GM12878 (cell line): ENCODE results near the gene ARHGEF17. TPM values are rescaled to one million over a fixed set of nuclear protein-coding genes. Genes with fewer than 3 reads are reported as not detected.

Source experiments
- ATAC-seq: fragments of 200-7000 bp; cut with Tn5 transposase; 3 replicates; pipeline ENCODE4 v1.9.1; 2020; ENCODE audit warnings: mild to moderate bottlenecking, moderate library complexity
- BruUV-seq: library from RNA; stranded (reverse); fragments of 400-500 nt; replicated peaks from 2 replicates; lab custom pipeline; 2021; lab: Mats Ljungman, UMichigan
- CTCF ChIA-PET: fragments of 300-600 bp; sonication (Branson Sonifier 250); formaldehyde crosslinking; extraction: SDS; loops from one replicate; lab custom pipeline; 2021; ENCODE audit warnings: inconsistent platforms; lab: Yijun Ruan, JAX
- POLR2A ChIA-PET: fragments of 350-600 bp; formaldehyde crosslinking; extraction: SDS; loops from one replicate; lab custom pipeline; 2021; ENCODE audit warnings: inconsistent platforms; lab: Charles Lee
- RAD21 ChIA-PET: fragments of 300-600 bp; sonication (Branson Sonifier 250); formaldehyde crosslinking; loops from one replicate; lab custom pipeline; 2023; ENCODE audit warnings: antibody characterized with exemption; ENCODE audit not compliant: unreplicated experiment; lab: Charles Lee
- SMC1A ChIA-PET: fragments of 300-600 bp; sonication (Branson Sonifier 250); formaldehyde crosslinking; loops from one replicate; lab custom pipeline; 2023; ENCODE audit not compliant: unreplicated experiment, uncharacterized antibody; lab: Charles Lee
- DNase-seq: peaks from one replicate; pipeline ENCODE4 v3.0.0-alpha.2; 2011; ENCODE audit warnings: low read depth, low spot score
- FAIRE-seq: peaks from 3 replicates; lab custom pipeline; 2011; peaks lifted over from hg19 to GRCh38; lab: Jason Lieb, UNC
- H2AFZ ChIP-seq: 2 replicates; pipeline ENCODE4 v1.6.0; 2011; ENCODE audit warnings: low read depth, low read length, control low read depth; ENCODE audit not compliant: control insufficient read depth
- H3K27ac ChIP-seq: 2 replicates; pipeline ENCODE4 v1.5.1; 2011; ENCODE audit warnings: control low read depth; ENCODE audit not compliant: control insufficient read depth, insufficient read depth
- H3K27me3 ChIP-seq, 2 experiments: replicated peaks in 1 of 2; 2 replicates each; pipeline versions ENCODE4 v1.6.0 to v1.6.1; 2011; ENCODE audit warnings: low read length in 1 of 2; ENCODE audit not compliant: control insufficient read depth in 2 of 2, insufficient read depth in 2 of 2
- H3K36me3 ChIP-seq, 2 experiments: 2 replicates each; pipeline ENCODE4 v1.5.1; 2011; ENCODE audit warnings: low read length in 1 of 2; ENCODE audit not compliant: control insufficient read depth in 2 of 2, insufficient read depth in 2 of 2
- H3K4me1 ChIP-seq: 2 replicates; pipeline ENCODE4 v1.6.1; 2011; ENCODE audit warnings: mild to moderate bottlenecking, low read length, moderate library complexity, mixed read lengths; ENCODE audit not compliant: control insufficient read depth, insufficient read depth
- H3K4me2 ChIP-seq: 2 replicates; pipeline ENCODE4 v1.6.0; 2011; ENCODE audit warnings: control low read depth; ENCODE audit not compliant: control insufficient read depth, insufficient read depth
- H3K4me3 ChIP-seq: fragments of 200-600 bp; sonication (generic); 2 replicates; pipeline ENCODE4 v1.5.1; 2016
- H3K79me2 ChIP-seq: 2 replicates; pipeline ENCODE4 v1.6.0; 2011; ENCODE audit warnings: low read length; ENCODE audit not compliant: control insufficient read depth, insufficient read depth
- H3K9ac ChIP-seq: 2 replicates; pipeline ENCODE4 v1.8.0; 2011; ENCODE audit warnings: low read length, control low read depth, mixed read lengths; ENCODE audit not compliant: control insufficient read depth, insufficient read depth
- H3K9me3 ChIP-seq: replicated peaks from 3 replicates; pipeline ENCODE4 v1.5.1; 2011; ENCODE audit warnings: mild to moderate bottlenecking, low read length; ENCODE audit not compliant: control insufficient read depth, insufficient read depth
- H4K20me1 ChIP-seq: 2 replicates; pipeline ENCODE4 v1.6.0; 2011; ENCODE audit not compliant: control insufficient read depth, insufficient read depth
- ATF7 ChIP-seq: fragments of 450-650 bp; IDR thresholded peaks from 2 replicates; pipeline ENCODE4 v1.6.1; 2016; ENCODE audit warnings: low read depth, mild to moderate bottlenecking
- CBX3 ChIP-seq: fragments of 200-600 bp; sonication (generic); IDR thresholded peaks from 2 replicates; pipeline ENCODE4 v1.6.1; 2016; ENCODE audit warnings: low read depth, borderline replicate concordance
- NFYA ChIP-seq: IDR thresholded peaks from 2 replicates; pipeline ENCODE4 v1.6.1; 2011; ENCODE audit warnings: low read depth, mild to moderate bottlenecking, low read length, improper control_type of control experiment, borderline replicate concordance
- NR2F1 ChIP-seq: fragments of 450-650 bp; conservative IDR thresholded peaks from 2 replicates; pipeline ENCODE4 v1.6.1; 2017; ENCODE audit warnings: mild to moderate bottlenecking
- NRF1 ChIP-seq: conservative IDR thresholded peaks from 2 replicates; pipeline ENCODE4 v1.6.1; 2011; ENCODE audit warnings: mild to moderate bottlenecking, low read depth, low read length, improper control_type of control experiment
- PAX5 ChIP-seq: IDR thresholded peaks from 2 replicates; pipeline ENCODE4 v1.6.1; 2011; ENCODE audit warnings: low read depth, low read length, borderline replicate concordance
- POU2F2 ChIP-seq: IDR thresholded peaks from 3 replicates; pipeline ENCODE4 v1.6.1; 2011; ENCODE audit warnings: low read depth, mild to moderate bottlenecking, low read length, borderline replicate concordance
- RCOR1 ChIP-seq: conservative IDR thresholded peaks from 2 replicates; pipeline ENCODE4 v1.6.1; 2012; ENCODE audit warnings: low read depth, low read length, improper control_type of control experiment
- SMARCA5 ChIP-seq: fragments of 450-650 bp; IDR thresholded peaks from 2 replicates; pipeline ENCODE4 v1.6.1; 2017; ENCODE audit warnings: mild to moderate bottlenecking
- SUZ12 ChIP-seq: fragments of 200-600 bp; sonication (generic); IDR thresholded peaks from one replicate; pipeline ENCODE4 v1.6.1; 2018; ENCODE audit warnings: antibody characterized with exemption, mild to moderate bottlenecking; ENCODE audit not compliant: unreplicated experiment
- TBL1XR1 ChIP-seq: IDR thresholded peaks from 2 replicates; pipeline ENCODE4 v1.6.1; 2012; ENCODE audit warnings: low read depth, low read length, improper control_type of control experiment
- ZNF217 ChIP-seq: fragments of 450-650 bp; IDR thresholded peaks from 2 replicates; pipeline ENCODE4 v1.6.1; 2017; ENCODE audit warnings: antibody characterized with exemption, mild to moderate bottlenecking
- WGBS: methylation state at CpG from one replicate; pipeline ENCODE4 v1.1.6; 2016; ENCODE audit warnings: low lambda C conversion rate; ENCODE audit not compliant: insufficient replicate concordance, insufficient coverage; ENCODE audit errors: missing lambda C conversion rate; 5-methylcytosine and 5-hydroxymethylcytosine counted together
- in situ Hi-C: fragments of 300-500 bp; cut with MboI; formaldehyde crosslinking; loops from 9 replicates; pipeline ENCODE4 v1.14.3; 2018; ENCODE audit warnings: mixed read lengths
- intact Hi-C: fragments of 100-400 bp; cut with micrococcal nuclease; formaldehyde crosslinking; loops from one replicate; pipeline ENCODE4 v1.14.2; 2022; ENCODE audit not compliant: unreplicated experiment
- polyA plus RNA-seq, 11 experiments: library from polyadenylated mRNA; depleted of rRNA in 4 of 11; unstranded in 6 of 11; stranded (reverse) in 5 of 11; fragments of >200 nt; fragmentation: Nextera tagmentation in 4 of 11; fragmentation: Illumina TruSeq in 1 of 11; extraction: Ambion mirVana in 4 of 11; extraction: Trizol in 1 of 11; gene quantifications; 1 replicate in 1 of 11; 2 replicates in 10 of 11; pipeline versions ENCODE4 v1.2.1 to v1.2.3, GENCODE V29; 2011 to 2016; ENCODE audit warnings: inconsistent platforms in 2 of 11, missing spikeins in 2 of 11, low read depth in 1 of 11
- total RNA-seq, 4 experiments: library from RNA; depleted of rRNA in 3 of 4; stranded (reverse); fragments of >200 nt in 3 of 4; fragmentation: Illumina TruSeq in 1 of 4; extraction: Trizol in 1 of 4; gene quantifications; 2 replicates each; pipeline versions ENCODE4 v1.2.1 to v1.2.3, GENCODE V29; 2013 to 2021
- TF ChIP-seq, protein P1 (sequence below): fragments of 450-650 bp; IDR thresholded peaks from 2 replicates; pipeline ENCODE4 v1.6.1; 2017; ENCODE audit warnings: mild to moderate bottlenecking, moderate library complexity
- TF ChIP-seq, protein P2 (sequence below): fragments of 450-650 bp; formaldehyde crosslinking; IDR thresholded peaks from 2 replicates; pipeline ENCODE4 v1.4.0; 2022; ENCODE audit warnings: mild to moderate bottlenecking, moderate library complexity

The ARHGEF17 gene
- total and polyA plus RNA-seq, 10 of the 15 experiments (the other 5 are each of a cell fraction or from before 2014, with no cell fraction given): 0.15 to 11.0 (median 1.7) TPM

- Histone ChIP-seq H3K27me3 (no peaks in the 10 kb centered on the region), H3K4me3 (no peak overlapping the region), H3K9ac (peak overlapping the region; percentile 32), H3K36me3 (peaks cover 7 to 42% of the 10 kb centered on the region in 2 experiments; a peak in 2 of 4 replicates), H3K9me3 (no peaks in the 10 kb centered on the region), H3K4me1 (peaks cover 54% of the 10 kb centered on the region), H3K27ac (peak overlapping the region; percentile 95), H4K20me1 (no peaks in the 10 kb centered on the region), H3K4me2 (peak overlapping the region; percentile 88), H3K79me2 (peaks cover 72% of the 10 kb centered on the region), H2AFZ (no peak overlapping the region)
- BruUV-seq: no TSS peak
- intact Hi-C loops: no loop called here
- 55% methylated on average over 19 of the region's 23 CpGs for WGBS
- no peak for ATAC-seq
- RAD21 ChIA-PET: interaction anchor here (1.1 kb wide), 1 partner anchor 37 kb away, joined by 3 read pairs; no protein-coding TSS in a partner anchor
- in situ Hi-C loops: no loop called here
- CTCF ChIA-PET: interaction anchor here (0.6 to 25.6 kb wide), 6 partner anchors 11 to 802 kb away, joined by 3 to 400 read pairs (median 4); partner anchors contain the start of gene RELT
- POLR2A ChIA-PET: interaction anchor here (0.6 to 2.2 kb wide), 3 partner anchors 10 to 601 kb away, joined by 3 to 9 read pairs (median 5); no protein-coding TSS in a partner anchor
- no peak for DNase-seq
- SMC1A ChIA-PET: interaction anchor here (0.7 to 1.5 kb wide), 5 partner anchors 9 to 37 kb away, joined by 3 to 4 read pairs (median 3); no protein-coding TSS in a partner anchor
- no peak for FAIRE-seq
- no peak for TF ChIP-seq NFYA
- no peak for TF ChIP-seq NR2F1
- TF ChIP-seq ATF7: no peak
- no peak for TF ChIP-seq NRF1
- TF ChIP-seq POU2F2: no peak
- TF ChIP-seq TBL1XR1: no peak
- no peak for TF ChIP-seq ZNF217
- no peak for TF ChIP-seq RCOR1
- TF ChIP-seq SUZ12: no peak
- TF ChIP-seq CBX3: no peak
- TF ChIP-seq PAX5: no peak
- TF ChIP-seq, protein P1, sequence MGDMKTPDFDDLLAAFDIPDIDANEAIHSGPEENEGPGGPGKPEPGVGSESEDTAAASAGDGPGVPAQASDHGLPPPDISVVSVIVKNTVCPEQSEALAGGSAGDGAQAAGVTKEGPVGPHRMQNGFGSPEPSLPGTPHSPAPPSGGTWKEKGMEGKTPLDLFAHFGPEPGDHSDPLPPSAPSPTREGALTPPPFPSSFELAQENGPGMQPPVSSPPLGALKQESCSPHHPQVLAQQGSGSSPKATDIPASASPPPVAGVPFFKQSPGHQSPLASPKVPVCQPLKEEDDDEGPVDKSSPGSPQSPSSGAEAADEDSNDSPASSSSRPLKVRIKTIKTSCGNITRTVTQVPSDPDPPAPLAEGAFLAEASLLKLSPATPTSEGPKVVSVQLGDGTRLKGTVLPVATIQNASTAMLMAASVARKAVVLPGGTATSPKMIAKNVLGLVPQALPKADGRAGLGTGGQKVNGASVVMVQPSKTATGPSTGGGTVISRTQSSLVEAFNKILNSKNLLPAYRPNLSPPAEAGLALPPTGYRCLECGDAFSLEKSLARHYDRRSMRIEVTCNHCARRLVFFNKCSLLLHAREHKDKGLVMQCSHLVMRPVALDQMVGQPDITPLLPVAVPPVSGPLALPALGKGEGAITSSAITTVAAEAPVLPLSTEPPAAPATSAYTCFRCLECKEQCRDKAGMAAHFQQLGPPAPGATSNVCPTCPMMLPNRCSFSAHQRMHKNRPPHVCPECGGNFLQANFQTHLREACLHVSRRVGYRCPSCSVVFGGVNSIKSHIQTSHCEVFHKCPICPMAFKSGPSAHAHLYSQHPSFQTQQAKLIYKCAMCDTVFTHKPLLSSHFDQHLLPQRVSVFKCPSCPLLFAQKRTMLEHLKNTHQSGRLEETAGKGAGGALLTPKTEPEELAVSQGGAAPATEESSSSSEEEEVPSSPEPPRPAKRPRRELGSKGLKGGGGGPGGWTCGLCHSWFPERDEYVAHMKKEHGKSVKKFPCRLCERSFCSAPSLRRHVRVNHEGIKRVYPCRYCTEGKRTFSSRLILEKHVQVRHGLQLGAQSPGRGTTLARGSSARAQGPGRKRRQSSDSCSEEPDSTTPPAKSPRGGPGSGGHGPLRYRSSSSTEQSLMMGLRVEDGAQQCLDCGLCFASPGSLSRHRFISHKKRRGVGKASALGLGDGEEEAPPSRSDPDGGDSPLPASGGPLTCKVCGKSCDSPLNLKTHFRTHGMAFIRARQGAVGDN: no peak
- TF ChIP-seq SMARCA5: no peak
- TF ChIP-seq, protein P2, sequence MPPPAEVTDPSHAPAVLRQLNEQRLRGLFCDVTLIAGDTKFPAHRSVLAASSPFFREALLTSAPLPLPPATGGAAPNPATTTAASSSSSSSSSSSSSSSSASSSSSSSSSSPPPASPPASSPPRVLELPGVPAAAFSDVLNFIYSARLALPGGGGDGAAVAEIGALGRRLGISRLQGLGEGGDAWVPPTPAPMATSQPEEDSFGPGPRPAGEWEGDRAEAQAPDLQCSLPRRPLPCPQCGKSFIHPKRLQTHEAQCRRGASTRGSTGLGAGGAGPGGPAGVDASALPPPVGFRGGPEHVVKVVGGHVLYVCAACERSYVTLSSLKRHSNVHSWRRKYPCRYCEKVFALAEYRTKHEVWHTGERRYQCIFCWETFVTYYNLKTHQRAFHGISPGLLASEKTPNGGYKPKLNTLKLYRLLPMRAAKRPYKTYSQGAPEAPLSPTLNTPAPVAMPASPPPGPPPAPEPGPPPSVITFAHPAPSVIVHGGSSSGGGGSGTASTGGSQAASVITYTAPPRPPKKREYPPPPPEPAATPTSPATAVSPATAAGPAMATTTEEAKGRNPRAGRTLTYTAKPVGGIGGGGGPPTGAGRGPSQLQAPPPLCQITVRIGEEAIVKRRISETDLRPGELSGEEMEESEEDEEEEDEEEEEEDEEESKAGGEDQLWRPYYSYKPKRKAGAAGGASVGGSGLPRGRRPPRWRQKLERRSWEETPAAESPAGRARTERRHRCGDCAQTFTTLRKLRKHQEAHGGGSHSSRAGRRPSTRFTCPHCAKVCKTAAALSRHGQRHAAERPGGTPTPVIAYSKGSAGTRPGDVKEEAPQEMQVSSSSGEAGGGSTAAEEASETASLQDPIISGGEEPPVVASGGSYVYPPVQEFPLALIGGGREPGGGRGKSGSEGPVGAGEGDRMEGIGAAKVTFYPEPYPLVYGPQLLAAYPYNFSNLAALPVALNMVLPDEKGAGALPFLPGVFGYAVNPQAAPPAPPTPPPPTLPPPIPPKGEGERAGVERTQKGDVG (CRISPR knock-in tag): no peak
These were observed 80.4 kb downstream of the ARHGEF17 start for GRCh38 chr11:73388265-73389133.
